Astrocyte (in vitro differentiated cells and primary cell): ENCODE results near the gene MBD3L2B. TPM values are rescaled to one million over a fixed set of nuclear protein-coding genes. Genes with fewer than 3 reads are reported as not detected.

ENCODE experiments used
- DNase-seq: peaks from one replicate; pipeline ENCODE4 v3.0.0-alpha.2; 2010; ENCODE audit warnings: low read depth
- FAIRE-seq: peaks from 2 replicates; lab custom pipeline; 2011; peaks lifted over from hg19 to GRCh38; lab: Jason Lieb, UNC
- H2AFZ ChIP-seq: 2 replicates; pipeline ENCODE4 v1.6.0; 2012; ENCODE audit warnings: low read depth, low read length, inconsistent platforms
- H3K27ac ChIP-seq: 2 replicates; pipeline ENCODE4 v1.5.1; 2011; ENCODE audit warnings: low read depth, low read length, inconsistent platforms
- H3K27me3 ChIP-seq: 2 replicates; pipeline ENCODE4 v1.6.0; 2011; ENCODE audit warnings: low read length, inconsistent platforms; ENCODE audit not compliant: insufficient read depth
- H3K36me3 ChIP-seq: 2 replicates; pipeline ENCODE4 v1.5.1; 2011; ENCODE audit warnings: low read length, inconsistent platforms; ENCODE audit not compliant: insufficient read depth
- H3K4me1 ChIP-seq: 2 replicates; pipeline ENCODE4 v1.5.1; 2011; ENCODE audit warnings: low read length, inconsistent platforms; ENCODE audit not compliant: insufficient read depth
- H3K4me2 ChIP-seq: 2 replicates; pipeline ENCODE4 v1.6.0; 2012; ENCODE audit warnings: low read length, inconsistent platforms
- H3K4me3 ChIP-seq: 2 replicates; pipeline ENCODE4 v1.5.1; 2011; ENCODE audit warnings: low read depth, mild to moderate bottlenecking, low read length, inconsistent platforms; ENCODE audit not compliant: insufficient read depth
- H3K79me2 ChIP-seq: 2 replicates; pipeline ENCODE4 v1.6.0; 2012; ENCODE audit warnings: mild to moderate bottlenecking, low read length, inconsistent platforms; ENCODE audit not compliant: insufficient read depth
- H3K9ac ChIP-seq: 2 replicates; pipeline ENCODE4 v1.6.0; 2012; ENCODE audit warnings: mild to moderate bottlenecking, low read length, inconsistent platforms
- H3K9me3 ChIP-seq: 2 replicates; pipeline ENCODE4 v1.5.1; 2012; ENCODE audit warnings: low read depth, mild to moderate bottlenecking, low read length, inconsistent platforms; ENCODE audit not compliant: insufficient read depth
- H4K20me1 ChIP-seq: 2 replicates; pipeline ENCODE4 v1.6.0; 2012; ENCODE audit warnings: low read length, inconsistent platforms; ENCODE audit not compliant: insufficient read depth
- H3K27ac Mint-ChIP-seq: one replicate; pipeline ENCODE4 v1.8.0; 2021; ENCODE audit warnings: mild to moderate bottlenecking, mixed read lengths; ENCODE audit not compliant: unreplicated experiment
- H3K27me3 Mint-ChIP-seq: one replicate; pipeline ENCODE4 v1.8.0; 2021; ENCODE audit warnings: low read depth, mixed read lengths; ENCODE audit not compliant: unreplicated experiment
- H3K36me3 Mint-ChIP-seq: one replicate; pipeline ENCODE4 v1.8.0; 2021; ENCODE audit warnings: low read depth, mixed read lengths; ENCODE audit not compliant: unreplicated experiment
- H3K4me1 Mint-ChIP-seq: one replicate; pipeline ENCODE4 v1.8.0; 2021; ENCODE audit warnings: low read depth, mixed read lengths; ENCODE audit not compliant: unreplicated experiment
- H3K4me3 Mint-ChIP-seq: one replicate; pipeline ENCODE4 v1.8.0; 2021; ENCODE audit warnings: mild to moderate bottlenecking, moderate library complexity, mixed read lengths; ENCODE audit not compliant: unreplicated experiment
- H3K9me3 Mint-ChIP-seq: one replicate; pipeline ENCODE4 v1.8.0; 2021; ENCODE audit warnings: mild to moderate bottlenecking, mixed read lengths; ENCODE audit not compliant: unreplicated experiment
- EZH2 ChIP-seq: IDR thresholded peaks from 2 replicates; pipeline ENCODE4 v1.6.1; 2012; ENCODE audit warnings: mild to moderate bottlenecking, low read length, inconsistent platforms; ENCODE audit not compliant: insufficient read depth
- total RNA-seq: library from RNA; stranded (reverse); gene quantifications from 2 replicates; pipeline ENCODE4 v1.2.1, GENCODE V29; 2021
- TF ChIP-seq, protein P1 (sequence below): IDR thresholded peaks from 2 replicates; pipeline ENCODE4 v1.5.1; 2011; ENCODE audit warnings: low read depth, mild to moderate bottlenecking, inconsistent platforms, low read length, moderate library complexity; ENCODE audit not compliant: insufficient read depth

The MBD3L2B gene
- total RNA-seq, 1 donor from 2014 or later, result not detected

DNA sequence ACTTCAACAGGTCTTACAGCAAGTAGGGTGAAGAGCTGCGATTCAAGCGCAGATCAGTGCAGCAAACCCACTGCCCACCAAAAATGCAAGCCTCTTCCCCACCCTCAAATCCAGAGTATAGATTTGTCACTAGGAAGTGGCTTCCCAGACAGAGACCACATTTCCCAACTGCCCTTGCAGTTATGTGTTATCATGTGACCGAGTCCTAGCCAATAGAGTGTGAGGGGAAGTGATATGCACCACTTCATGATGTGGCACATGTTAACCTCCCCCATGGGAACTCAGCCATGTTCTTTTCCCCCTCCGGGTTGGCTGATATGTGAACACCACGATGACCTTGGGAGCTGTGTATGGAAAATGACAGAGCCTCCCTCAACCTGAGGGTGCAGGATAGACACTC, 50.8 kb downstream of the MBD3L2B start:
- H3K36me3 Mint-ChIP-seq, result peaks cover 2% of the 10 kb centered on the region
- Histone ChIP-seq H4K20me1 (no peaks in the 10 kb centered on the region), H3K79me2 (no peaks in the 10 kb centered on the region), H3K4me2 (no peak overlapping the region), H2AFZ (no peak overlapping the region), H3K36me3 (no peaks in the 10 kb centered on the region), H3K27ac (no peak overlapping the region), H3K9ac (no peak overlapping the region), H3K9me3 (peaks cover 6% of the 10 kb centered on the region), H3K27me3 (no peaks in the 10 kb centered on the region), H3K4me1 (no peaks in the 10 kb centered on the region), H3K4me3 (no peak overlapping the region)
- no peaks in the 10 kb centered on the region for H3K27me3 Mint-ChIP-seq
- H3K4me1 Mint-ChIP-seq, result no peaks in the 10 kb centered on the region
- peaks cover 22% of the 10 kb centered on the region for H3K9me3 Mint-ChIP-seq
- no peak for FAIRE-seq
- TF ChIP-seq, protein P1, sequence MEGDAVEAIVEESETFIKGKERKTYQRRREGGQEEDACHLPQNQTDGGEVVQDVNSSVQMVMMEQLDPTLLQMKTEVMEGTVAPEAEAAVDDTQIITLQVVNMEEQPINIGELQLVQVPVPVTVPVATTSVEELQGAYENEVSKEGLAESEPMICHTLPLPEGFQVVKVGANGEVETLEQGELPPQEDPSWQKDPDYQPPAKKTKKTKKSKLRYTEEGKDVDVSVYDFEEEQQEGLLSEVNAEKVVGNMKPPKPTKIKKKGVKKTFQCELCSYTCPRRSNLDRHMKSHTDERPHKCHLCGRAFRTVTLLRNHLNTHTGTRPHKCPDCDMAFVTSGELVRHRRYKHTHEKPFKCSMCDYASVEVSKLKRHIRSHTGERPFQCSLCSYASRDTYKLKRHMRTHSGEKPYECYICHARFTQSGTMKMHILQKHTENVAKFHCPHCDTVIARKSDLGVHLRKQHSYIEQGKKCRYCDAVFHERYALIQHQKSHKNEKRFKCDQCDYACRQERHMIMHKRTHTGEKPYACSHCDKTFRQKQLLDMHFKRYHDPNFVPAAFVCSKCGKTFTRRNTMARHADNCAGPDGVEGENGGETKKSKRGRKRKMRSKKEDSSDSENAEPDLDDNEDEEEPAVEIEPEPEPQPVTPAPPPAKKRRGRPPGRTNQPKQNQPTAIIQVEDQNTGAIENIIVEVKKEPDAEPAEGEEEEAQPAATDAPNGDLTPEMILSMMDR, result no peak
- TF ChIP-seq EZH2, result no peak
- no peak overlapping the region for H3K27ac Mint-ChIP-seq
- DNase-seq, result no peak
- no peak overlapping the region for H3K4me3 Mint-ChIP-seq

- H3K27ac ChIP-seq, result no peak overlapping the region
- H3K4me3 Mint-ChIP-seq, result no peak overlapping the region
- H2AFZ ChIP-seq, result no peak overlapping the region
- H3K27ac Mint-ChIP-seq, result no peak overlapping the region
- TF ChIP-seq, protein P1, result no peak
- TF ChIP-seq EZH2, result no peak
- H3K9me3 Mint-ChIP-seq, result peaks cover 24% of the 10 kb centered on the region
- H3K79me2 ChIP-seq, result no peaks in the 10 kb centered on the region
- no peaks in the 10 kb centered on the region for H3K36me3 ChIP-seq
- H3K4me2 ChIP-seq, result no peak overlapping the region
- H3K4me1 Mint-ChIP-seq, result no peaks in the 10 kb centered on the region
- no peaks in the 10 kb centered on the region for H4K20me1 ChIP-seq
- H3K9ac ChIP-seq, result no peak overlapping the region
- no peaks in the 10 kb centered on the region for H3K4me1 ChIP-seq
- peaks cover 2% of the 10 kb centered on the region for H3K36me3 Mint-ChIP-seq
- FAIRE-seq, result no peak
- no peak overlapping the region for H3K4me3 ChIP-seq
- H3K9me3 ChIP-seq, result peaks cover 6% of the 10 kb centered on the region
- no peak for DNase-seq
- no peaks in the 10 kb centered on the region for H3K27me3 Mint-ChIP-seq
- H3K27me3 ChIP-seq, result no peaks in the 10 kb centered on the region
Observed at GRCh38 chr19:6970021-6970420, 51.2 kb downstream of the MBD3L2B start.

GRCh38 chr19:6969490-6969889, 51.7 kb downstream of the MBD3L2B start:
- FAIRE-seq, result no peak
- H3K4me1 Mint-ChIP-seq, result no peaks in the 10 kb centered on the region
- H3K4me3 Mint-ChIP-seq, result no peak overlapping the region
- H3K36me3 ChIP-seq, result no peaks in the 10 kb centered on the region
- H3K9me3 ChIP-seq, result peaks cover 6% of the 10 kb centered on the region
- no peaks in the 10 kb centered on the region for H3K27me3 ChIP-seq
- H2AFZ ChIP-seq, result no peak overlapping the region
- DNase-seq, result no peak
- peaks cover 22% of the 10 kb centered on the region for H3K9me3 Mint-ChIP-seq
- no peak overlapping the region for H3K27ac ChIP-seq
- H3K9ac ChIP-seq, result no peak overlapping the region
- H3K27me3 Mint-ChIP-seq, result no peaks in the 10 kb centered on the region
- H3K4me2 ChIP-seq, result no peak overlapping the region
- H3K27ac Mint-ChIP-seq, result no peak overlapping the region
- H4K20me1 ChIP-seq, result no peaks in the 10 kb centered on the region
- no peak overlapping the region for H3K4me3 ChIP-seq
- no peaks in the 10 kb centered on the region for H3K79me2 ChIP-seq
- no peak for TF ChIP-seq EZH2
- TF ChIP-seq, protein P1, result no peak
- peaks cover 2% of the 10 kb centered on the region for H3K36me3 Mint-ChIP-seq
- H3K4me1 ChIP-seq, result no peaks in the 10 kb centered on the region
